Central memory CD4-positive, alpha-beta T cell (primary cell): ENCODE data around the gene TCTN1.
"Not testable (repeated sequence)": the region's sequence is repeated elsewhere in the genome, so short reads cannot be mapped to it uniquely, and the experiment has no call there.

Source experiments
- DNase-seq: peaks from one replicate; pipeline ENCODE4 v3.0.0; 2022

The TCTN1 gene

DNA sequence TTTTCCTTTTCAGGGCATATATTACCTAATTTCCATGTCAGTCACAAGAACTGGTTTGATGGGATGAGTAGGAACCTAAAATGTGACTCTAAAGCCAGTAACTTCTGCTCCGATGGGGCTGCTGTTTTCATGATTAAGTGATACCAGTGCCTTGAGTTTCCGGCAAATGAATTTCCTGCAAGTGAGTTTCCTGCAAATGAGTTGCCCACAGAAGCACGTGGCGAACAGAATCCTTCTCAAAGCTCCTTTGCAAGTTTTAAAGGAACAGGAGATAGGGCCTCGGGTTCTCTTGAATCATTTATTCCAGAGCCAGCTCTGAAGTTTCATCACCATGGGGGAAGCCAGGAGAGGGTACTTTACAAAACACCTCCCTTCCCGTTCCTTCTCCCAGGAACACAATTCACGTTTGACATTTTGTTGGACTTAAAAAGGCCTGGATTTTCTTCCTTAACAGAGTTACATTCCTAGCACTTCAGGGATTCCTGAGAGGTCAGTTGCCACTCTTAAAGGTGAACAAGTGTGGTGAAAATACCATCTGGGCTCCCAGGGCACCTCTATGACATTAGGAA, 28.6 kb upstream of the TCTN1 start:
- DNase-seq, result peak; percentile 35

GRCh38 chr12:110587102-110587501, 26.8 kb upstream of the TCTN1 start:
- DNase-seq, result not testable (repeated sequence)

DNA sequence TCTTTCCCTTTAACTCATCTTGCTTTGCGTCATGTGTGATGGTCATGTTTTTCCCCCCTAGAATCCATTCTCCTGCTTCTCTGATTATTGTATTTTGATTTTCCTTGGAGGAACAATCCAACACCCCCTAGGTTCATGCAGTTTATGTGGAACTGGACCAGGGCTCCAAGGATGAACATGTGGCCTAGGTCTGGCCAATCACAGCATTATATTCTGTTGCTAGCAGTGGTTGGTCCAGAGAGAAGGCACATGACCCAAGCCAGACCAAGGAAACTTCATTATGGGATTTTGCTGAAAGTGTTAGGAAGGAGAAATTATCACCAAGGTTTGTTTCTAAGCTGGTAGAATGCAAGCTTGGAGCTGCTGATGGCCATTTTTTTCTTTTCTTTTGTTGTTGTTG, 23.9 kb upstream of the TCTN1 start:
- no peak for DNase-seq

DNA sequence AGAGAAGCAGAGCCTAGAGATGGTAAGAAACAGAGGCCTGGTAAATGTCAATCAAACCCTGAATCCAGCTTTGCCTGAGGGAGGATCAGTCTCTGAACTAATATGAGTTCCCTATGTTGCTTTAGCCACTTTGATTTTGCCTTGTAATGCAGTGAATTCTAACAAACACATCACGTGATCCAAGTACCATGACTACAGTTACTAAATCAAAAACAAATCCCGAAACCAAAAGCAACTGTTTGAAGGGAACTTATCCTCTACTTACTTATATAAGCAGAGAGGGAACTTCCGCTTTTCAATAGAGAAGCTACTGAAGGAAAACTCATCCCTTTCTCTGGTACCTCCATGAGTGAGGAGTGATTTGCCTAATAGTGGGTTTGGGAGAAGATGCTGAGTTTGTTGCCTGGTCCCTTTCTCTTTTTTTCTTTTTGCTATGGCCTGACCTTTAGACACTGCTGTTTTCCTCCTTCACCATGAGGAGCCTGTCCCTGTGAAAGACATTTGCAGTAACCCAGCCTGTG, 23.1 kb upstream of the TCTN1 start:
- peak; percentile 77 for DNase-seq

DNA sequence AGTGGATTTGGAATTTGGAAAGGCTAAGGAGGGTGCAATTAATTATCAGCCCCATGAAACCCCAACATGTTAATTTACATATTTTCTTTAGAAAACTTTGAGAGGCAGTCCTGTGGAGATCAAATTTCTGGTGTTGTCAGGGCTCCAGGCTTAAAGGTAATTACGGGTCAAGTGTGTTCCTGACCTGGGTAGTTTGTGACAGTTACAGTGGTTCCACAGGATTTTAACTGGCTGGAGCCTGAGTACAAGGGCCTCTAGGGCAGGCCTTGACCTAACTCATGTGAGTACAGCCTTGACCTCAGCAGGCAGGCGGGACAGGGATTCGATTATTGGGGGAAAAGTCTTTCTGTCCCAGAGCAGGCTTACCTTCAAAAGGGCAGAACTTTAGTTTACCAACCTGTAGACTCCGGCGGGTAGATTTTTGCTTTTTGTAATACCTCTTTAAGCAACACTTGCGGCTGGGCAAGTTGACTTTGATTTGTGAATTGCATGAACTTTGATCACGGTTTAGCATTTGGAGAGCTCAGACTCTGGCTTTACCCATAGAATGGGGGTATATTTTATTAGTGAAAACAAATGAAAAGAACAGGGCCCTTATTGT, 22.4 kb upstream of the TCTN1 start:
- DNase-seq, result no peak

GRCh38 chr12:110592078-110592477, 21.9 kb upstream of the TCTN1 start:
- no peak for DNase-seq

- DNase-seq, result not testable (repeated sequence)
Observed at GRCh38 chr12:110592919-110593318, 21.0 kb upstream of the TCTN1 start.

- no peak for DNase-seq
Observed at GRCh38 chr12:110597885-110598284, 16.0 kb upstream of the TCTN1 start.

- no peak for DNase-seq
Observed at GRCh38 chr12:110599334-110599733, 14.6 kb upstream of the TCTN1 start.

- DNase-seq, result peak; percentile 45
Observed at GRCh38 chr12:110600254-110600653, 13.7 kb upstream of the TCTN1 start.

DNA sequence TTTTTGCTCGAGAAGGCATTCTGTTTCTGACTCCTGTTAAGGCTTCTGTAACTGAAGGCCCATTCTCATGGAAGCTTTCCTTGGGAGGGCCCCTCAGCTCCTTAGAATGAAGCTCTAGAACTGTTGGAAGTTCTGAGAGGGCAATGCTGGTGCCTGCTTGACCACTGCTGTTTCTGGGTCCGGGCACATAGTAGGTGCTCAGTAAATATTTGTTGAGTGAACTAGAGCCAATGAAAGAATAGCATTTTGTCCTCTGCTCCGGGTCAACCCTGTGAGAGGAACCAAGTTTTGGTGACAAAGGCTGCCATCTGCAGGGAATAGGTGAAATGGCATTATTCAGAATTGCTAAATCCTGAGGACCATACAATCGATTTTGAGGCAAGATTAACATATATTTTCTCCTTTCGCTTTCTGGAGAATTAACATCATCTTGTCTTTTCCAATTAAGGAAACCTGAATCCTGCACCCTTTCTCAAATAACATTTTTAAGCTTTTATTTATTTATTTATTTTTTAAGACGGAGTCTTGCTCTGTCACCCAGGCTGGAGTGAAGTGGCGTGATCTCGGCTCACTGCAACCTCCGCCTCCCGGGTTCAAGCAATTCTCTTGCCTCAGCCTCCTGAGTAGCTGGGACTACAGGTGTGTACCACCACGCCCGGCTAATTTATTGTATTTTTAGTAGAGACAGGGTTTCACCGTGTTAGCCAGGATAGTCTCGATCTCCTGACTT, 11.7 kb upstream of the TCTN1 start:
- DNase-seq, result peak; percentile 60

DNA sequence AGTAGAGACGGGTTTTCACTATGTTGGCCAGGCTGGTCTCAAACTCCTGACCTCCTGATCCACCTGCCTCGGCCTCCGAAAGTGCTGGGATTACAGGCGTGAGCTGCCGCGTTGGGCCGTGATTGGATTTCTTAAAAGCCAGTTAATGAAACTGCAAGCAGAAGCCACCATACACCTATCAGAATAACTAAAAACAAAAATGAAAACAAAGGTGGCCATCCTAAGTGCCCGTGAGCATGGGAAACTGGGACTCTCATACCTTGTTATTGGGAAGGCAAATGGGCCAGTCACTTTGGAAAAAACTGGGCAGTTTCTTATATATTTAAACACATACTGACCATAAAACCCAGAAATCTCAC, 7.7 kb upstream of the TCTN1 start:
- no peak for DNase-seq

DNA sequence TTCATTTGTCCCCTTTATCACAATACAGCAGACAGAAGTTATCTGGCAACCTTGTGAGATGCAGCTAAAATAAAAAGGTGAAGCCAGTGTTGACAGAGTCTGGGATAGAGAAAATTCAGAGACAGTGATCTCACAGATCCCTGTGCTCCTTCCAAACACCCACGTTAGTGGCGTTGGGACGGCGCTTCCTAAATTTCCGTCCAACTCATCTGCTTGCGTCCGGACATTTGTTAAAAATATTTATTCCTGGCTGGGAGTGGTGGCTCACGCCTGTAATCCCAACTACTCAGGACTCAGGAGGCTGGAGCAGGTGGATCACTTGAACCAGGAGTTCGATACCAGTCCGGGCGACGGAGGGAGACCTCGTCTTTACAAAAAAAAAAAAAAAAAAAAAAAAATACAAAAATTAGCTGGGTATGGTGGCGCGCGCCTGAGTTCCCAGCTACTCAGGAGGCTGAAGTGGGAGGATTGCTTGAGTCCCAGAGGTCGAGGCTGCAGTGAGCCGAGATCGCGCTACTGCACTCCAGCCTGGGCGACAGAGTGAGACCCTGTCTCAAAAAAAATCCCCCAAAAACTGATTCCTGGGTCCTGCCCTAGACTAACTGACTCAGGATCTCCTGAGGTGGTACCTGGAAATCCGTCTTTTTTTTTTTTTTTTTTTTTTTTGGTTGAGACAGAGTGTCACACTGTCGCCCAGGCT, 708 bp upstream of the TCTN1 start:
- no peak for DNase-seq

- DNase-seq, result no peak
Observed at GRCh38 chr12:110615171-110615570, 1.2 kb downstream of the TCTN1 start.

- no peak for DNase-seq
Observed at GRCh38 chr12:110616471-110617115, 2.7 kb downstream of the TCTN1 start.

GRCh38 chr12:110619534-110619953, 5.6 kb downstream of the TCTN1 start:
- DNase-seq, result no peak

DNA sequence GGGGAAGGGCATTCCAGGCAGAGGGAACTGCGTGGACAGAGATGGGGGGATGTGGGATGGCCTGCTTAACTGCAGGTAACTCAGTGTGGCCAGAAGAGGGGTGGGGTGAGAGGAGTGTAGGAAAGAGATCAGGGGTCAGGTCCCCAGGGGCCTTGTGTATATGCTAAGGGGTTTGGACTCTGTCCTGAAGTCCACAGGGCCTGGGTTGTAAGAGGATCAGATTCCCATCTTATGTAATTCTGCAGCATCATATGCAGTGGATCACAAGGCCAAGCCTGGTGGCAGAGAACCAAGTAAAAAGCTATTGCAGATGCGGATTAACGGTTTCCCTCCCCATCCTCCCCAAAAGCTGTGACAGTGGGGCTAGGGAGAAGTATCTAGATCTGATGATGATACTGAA, 8.7 kb downstream of the TCTN1 start:
- DNase-seq, result no peak

DNA sequence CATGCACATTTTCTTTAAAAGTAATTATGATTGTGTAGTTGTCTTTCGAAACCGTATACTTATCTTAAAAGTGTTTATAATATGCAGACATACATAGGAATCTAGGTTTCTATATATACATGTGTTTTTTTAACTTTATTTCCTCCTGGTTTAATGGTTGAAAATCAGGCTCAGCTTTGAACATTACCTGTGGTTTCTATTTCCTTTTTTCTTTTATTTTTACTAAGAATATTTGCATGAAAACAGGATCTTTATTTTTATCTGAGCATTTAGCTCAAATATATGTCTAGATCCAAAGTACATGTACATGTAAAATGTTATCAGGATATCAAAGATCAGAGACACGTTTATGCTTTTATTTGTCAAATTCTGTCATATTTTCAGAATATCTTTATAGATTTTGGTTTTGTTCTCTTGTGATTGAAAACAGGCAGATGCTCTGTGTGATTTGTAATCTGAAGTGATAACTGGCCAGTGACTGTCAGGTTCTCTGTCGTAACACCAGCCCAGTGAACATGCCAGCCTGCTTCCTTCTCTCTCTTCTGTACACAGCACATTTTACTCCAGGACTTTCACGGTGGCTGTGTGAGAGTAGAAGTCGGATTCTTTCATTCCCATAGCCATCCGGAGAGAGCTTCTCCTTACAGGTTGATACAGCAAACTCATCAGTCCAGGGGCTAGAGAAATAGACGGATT, 13.7 kb downstream of the TCTN1 start:
- no peak for DNase-seq

DNA sequence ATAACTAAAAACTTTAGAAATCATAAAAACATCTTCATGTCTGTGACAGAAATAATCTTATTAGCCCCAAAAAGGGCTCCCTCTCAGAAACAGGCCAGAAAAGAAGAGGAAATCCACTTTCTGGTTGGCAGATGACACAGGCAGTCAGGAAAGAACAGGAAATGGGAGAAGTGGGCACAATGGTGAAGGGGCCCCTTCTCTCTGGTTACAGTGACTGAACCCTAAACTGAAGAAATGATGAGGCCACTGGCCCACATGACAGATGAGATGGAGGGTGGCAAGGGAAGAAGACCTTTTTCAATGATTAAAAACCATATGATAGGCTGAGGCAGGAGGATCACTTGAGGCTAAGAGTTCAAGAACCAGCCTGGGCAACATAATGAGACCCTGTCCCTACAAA, 21.1 kb downstream of the TCTN1 start:
- DNase-seq, result no peak

GRCh38 chr12:110636516-110636915, 22.6 kb downstream of the TCTN1 start:
- DNase-seq, result no peak

DNA sequence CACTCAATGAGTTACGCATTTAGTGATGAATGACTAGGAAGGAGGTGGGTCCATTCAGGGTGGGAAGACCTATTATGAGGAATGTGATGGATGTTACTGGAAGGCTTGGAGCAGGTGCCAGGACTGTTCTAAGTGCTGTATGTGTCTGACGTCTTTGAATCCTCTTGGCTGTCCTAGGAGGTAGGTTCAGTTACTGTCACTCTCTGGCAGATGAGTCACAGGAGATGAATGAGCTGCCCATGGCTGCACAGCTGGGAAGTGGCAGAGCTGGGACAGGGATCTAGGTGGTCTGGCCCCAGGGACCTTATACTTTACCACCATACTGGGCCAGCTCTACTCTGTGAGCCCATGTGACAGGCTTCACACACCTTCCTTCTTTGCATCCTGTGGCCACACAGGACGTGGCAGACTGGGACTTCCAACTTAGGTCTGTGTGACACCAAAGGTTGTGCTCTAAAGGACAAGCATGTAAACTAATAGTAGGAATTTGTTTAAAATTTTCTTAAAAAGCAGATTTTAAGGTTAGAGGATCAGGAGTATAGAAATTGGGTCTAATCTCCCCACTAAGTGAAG, 24.0 kb downstream of the TCTN1 start:
- DNase-seq, result no peak

DNA sequence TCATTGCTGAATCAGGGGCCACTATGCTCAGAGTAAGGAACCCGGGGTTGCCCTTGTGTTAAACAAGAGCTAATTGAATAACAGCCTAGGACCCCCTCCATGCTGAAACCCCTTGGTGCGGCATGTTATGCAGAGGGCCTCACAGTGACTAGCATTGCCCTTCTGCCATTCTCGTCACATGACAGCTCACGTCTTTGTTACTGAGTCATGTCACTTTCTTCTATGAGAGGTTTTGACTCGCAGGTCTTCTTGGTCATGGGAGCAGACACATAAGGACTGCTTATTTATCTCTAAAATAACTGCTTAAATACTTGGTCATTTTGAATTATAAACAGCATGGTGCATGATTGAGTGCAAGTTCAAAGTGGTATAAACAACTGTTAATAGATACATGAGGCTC, 24.9 kb downstream of the TCTN1 start:
- no peak for DNase-seq
